IPS-18c (cell line): ENCODE data around the gene SUPT3H.

Experiments
- H3K4me3 ChIP-seq: 2 replicates; pipeline ENCODE4 v1.7.0; 2013; ENCODE audit warnings: low read depth, mild to moderate bottlenecking, low read length, moderate library complexity; ENCODE audit not compliant: insufficient read depth
- H3K9me3 ChIP-seq: one replicate; pipeline ENCODE4 v1.6.1; 2013; ENCODE audit warnings: mild to moderate bottlenecking, low read length, moderate library complexity; ENCODE audit not compliant: control insufficient read depth, insufficient read depth

The SUPT3H gene

DNA sequence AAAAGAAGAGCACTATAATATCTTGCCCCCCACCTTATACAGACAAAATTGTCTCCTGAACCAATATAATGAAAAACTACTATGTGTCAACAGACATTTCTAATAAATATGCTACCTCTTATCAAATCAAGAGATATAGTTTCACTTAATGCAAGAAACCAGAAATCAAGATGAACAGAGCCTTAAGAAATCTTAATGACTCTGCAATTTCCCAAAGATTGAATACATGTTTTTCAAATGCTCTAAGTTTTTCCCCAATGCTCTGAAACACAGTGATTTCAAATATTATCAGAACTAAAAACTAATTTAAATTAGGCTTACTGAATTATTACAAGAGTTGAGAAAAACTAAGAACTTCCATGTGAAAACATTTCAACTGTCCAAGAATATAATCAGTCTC, 13.3 kb downstream of the SUPT3H start:
- H3K9me3 ChIP-seq = no peaks in the 10 kb centered on the region
- no peak overlapping the region for H3K4me3 ChIP-seq

DNA sequence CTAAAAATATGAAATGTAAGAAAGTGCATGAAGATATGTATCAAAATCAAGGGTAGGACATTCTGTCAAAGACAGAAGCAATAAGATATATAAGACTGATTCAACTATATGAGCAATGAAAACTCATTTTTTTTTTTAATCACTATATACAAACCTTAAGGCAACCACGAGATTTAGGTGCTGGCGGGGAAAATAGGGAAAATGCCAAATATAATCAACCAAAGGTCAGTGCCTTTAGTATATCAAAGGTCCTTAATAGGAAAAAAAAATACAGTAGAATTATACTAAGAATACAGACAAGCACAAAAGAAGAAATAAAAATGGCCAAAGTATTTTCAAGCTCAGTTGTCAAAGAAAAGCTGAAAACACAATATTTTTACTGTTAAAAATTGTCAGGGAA, 24.1 kb downstream of the SUPT3H start:
- Histone ChIP-seq H3K4me3 (no peak overlapping the region), H3K9me3 (no peaks in the 10 kb centered on the region)

GRCh38 chr6:45351667-45352066, 26.1 kb downstream of the SUPT3H start:
- H3K4me3 ChIP-seq = no peak overlapping the region
- no peaks in the 10 kb centered on the region for H3K9me3 ChIP-seq

DNA sequence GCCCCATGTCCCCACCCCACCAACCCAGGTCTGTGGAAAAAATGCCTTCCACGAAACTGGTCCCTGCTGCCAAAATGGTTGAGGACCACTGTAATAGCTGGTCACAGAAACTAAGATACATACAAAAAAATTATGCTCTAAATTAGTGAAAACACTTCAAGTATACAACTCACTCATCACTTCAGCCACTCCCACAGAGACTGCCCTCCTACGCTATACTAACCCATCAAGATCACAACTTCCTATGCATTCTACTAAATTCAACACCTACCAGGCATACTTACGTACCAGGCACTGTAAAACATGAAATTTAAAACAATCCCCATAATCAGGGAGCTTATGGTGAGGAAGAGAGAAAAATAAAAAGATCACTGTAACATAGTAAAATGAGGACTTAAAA, 26.7 kb downstream of the SUPT3H start:
- Histone ChIP-seq H3K4me3 (no peak overlapping the region), H3K9me3 (no peaks in the 10 kb centered on the region)

GRCh38 chr6:45350186-45350710, 27.5 kb downstream of the SUPT3H start:
- Histone ChIP-seq H3K4me3 (no peak overlapping the region), H3K9me3 (no peaks in the 10 kb centered on the region)

DNA sequence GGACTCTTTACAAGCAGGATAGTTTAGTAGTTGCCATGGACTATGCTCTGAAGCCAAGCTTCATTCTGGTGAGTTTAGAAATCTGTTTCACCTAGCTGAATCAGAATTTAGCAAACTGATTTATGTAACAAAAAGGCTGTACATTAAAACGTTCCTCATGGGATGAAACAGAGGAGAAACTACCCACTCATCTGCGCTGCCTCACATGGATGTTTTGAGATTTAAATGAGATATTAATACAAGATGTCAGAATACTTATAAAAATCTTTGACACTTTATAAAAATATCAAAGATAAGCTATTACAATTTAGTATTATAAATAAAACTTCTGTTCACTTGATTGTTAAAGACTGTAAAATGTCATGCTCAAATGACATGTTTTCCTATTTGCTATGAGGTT, 32.8 kb downstream of the SUPT3H start:
- Histone ChIP-seq H3K9me3 (no peaks in the 10 kb centered on the region), H3K4me3 (no peak overlapping the region)

DNA sequence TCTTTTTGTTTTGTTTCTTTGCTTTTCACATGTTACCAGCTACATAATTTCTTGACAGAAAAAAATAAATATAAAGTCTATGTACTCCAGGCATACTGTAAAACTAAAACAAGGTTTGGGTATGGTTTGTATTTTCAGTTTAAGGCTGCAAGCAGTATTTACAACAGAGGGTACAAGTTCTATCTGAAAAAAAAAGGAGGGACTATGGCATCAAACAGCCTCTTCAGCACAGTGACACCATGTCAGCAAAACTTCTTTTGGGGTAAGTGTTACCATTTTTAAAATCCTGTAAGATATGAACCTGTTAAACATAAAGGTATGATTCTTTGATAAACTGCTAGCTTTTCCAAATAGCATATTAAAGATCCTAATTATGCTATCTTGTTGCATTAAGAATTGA, 49.2 kb downstream of the SUPT3H start:
- H3K9me3 ChIP-seq = no peaks in the 10 kb centered on the region
- no peak overlapping the region for H3K4me3 ChIP-seq

DNA sequence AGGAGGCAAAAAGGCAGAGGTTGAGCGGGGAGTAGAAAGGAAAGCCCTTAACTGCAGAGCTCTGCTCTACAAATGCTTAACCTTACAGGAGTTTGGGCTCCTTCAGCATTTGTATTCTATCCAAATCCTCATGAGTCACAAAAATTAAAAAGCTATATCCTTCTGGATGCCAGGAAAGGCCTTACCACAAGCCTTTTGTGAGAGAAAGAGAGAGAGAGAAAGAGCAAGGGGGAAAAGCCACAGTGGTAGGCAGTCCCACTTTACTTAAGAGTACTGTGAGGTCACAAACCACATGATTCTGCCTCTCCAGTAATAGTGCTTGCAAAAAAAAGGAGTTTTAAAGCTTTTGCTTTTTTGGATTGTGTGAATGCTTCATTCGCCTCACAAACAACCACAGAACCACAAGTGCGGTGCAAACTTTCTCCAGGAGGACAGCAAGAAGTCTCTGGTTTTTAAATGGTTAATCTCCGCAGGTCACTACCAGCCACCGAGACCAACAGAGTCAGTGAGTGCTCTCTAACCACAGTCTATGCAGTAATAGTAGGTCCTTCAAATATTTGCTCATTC, 49.7 kb downstream of the SUPT3H start, which contains the start of gene RUNX2:
TSS of gene RUNX2 (plus strand) at position 375 of the 567 bp plus-strand sequence. CDS start 397 bp downstream, outside the sequence.
- H3K9me3 ChIP-seq = no peaks in the 10 kb centered on the region
- H3K4me3 ChIP-seq = no peak within 1 kb of the TSS

DNA sequence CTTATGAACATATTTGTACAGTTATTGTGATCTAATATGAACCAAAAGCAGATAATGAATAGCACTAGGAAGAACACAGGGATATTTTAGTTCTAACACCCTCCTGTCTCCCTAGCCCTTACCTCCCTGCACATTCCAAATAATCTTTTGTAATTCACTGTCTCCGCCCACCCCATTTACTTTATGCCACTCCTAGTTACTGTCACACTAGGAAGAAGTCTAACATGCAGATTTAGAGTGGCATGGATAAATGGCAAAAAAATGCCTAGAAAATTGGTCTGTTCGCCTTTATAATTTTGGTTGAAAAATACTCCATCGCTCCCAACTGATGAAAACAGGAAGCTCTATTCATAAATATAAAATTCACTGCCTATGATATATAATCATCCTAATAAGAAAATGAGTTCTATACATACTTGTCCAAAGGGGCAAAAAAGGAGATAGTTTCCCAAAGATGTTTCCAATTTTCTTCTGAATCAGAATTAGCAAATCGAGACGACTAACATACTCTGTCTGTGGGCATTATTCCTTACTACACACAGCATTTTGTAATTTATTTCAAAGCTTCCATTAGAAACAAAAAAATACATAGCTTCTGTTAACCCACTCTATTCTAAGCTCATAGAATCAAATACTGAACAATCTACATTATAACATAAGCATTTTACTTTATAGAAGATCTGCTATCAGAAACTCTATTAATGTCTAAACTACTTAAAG, 50.9 kb downstream of the SUPT3H start:
- no peak overlapping the region for H3K4me3 ChIP-seq
- no peaks in the 10 kb centered on the region for H3K9me3 ChIP-seq

- Histone ChIP-seq H3K9me3 (no peaks in the 10 kb centered on the region), H3K4me3 (no peak overlapping the region)
These were observed 54.0 kb downstream of the SUPT3H start for GRCh38 chr6:45323656-45324224.

- Histone ChIP-seq H3K4me3 (no peak overlapping the region), H3K9me3 (no peaks in the 10 kb centered on the region)
These were observed 57.4 kb downstream of the SUPT3H start for GRCh38 chr6:45320349-45320748.

GRCh38 chr6:45314146-45314545, 63.6 kb downstream of the SUPT3H start:
- no peak overlapping the region for H3K4me3 ChIP-seq
- peaks cover 4% of the 10 kb centered on the region for H3K9me3 ChIP-seq

DNA sequence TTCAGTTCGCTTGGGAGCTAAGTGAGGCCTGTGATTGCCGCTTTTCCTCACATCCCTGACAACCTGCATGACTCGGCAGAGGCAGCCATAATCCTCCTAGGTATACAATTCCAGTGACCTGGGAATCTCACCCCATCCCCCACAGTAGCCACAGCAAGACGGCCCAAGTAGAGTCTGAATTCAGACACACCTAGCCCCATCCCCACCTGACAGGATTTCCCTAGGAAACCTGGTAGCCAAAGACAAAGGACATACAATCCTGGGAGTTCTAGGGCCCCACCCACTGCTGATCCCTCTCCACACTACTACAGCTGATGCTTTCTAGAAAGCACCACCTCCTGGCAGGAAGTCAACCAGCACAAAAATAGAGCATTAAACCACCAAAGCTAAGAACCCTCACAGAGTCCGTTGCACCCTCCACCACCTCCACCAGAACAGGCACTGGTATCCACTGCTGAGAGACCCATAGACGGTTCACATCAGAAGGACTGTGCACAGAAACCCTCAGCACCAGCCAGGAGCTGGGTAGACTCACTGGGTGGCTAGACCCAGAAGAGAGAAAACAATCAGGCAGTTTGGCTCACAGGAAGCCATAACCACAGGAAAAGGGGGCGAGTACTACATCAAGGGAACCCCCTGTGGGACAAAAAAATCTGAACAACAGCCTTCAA, 67.5 kb downstream of the SUPT3H start:
- H3K9me3 ChIP-seq = peaks cover 6% of the 10 kb centered on the region

DNA sequence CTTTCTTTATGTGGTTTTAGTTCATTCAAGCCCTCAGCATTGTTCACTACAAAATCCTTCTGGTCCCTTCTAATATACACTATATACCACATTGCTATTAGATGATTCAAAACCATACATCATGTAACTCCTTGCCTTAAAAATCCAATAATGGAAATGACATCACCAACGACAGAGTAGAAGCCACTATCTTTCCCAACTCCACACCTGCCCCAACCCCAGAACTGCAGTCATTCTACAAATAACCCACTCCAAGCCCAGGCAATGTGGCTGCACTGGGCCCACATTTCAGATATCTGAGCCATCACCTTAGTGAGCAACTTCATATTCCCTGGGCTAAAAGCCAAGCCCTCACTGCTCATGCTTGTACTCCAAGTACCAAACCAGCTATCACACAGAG, 72.2 kb downstream of the SUPT3H start:
- peaks cover 6% of the 10 kb centered on the region for H3K9me3 ChIP-seq
- no peak overlapping the region for H3K4me3 ChIP-seq

More for the DNA sequence above, 67.5 kb downstream of the SUPT3H start:
- H3K4me3 ChIP-seq = no peak overlapping the region

DNA sequence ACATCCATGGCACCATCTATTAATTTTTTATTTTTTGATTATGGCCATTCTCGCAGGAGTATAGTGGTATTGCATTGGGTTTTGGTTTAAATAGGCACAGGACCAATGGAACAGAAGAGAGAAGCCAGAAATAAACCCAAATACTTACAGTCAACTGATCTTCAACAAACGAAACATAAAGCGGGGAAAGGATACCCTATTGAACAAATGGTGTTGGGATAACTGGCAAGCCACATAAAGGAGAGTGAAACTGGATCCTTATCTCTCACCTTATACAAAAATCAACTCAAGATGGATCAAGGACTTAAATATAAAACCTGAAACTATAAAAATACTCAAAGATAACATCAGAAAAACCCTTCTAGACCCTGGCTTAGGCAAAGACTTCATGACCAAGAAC, 74.9 kb downstream of the SUPT3H start:
- H3K9me3 ChIP-seq = peaks cover 2% of the 10 kb centered on the region
- H3K4me3 ChIP-seq = no peak overlapping the region

DNA sequence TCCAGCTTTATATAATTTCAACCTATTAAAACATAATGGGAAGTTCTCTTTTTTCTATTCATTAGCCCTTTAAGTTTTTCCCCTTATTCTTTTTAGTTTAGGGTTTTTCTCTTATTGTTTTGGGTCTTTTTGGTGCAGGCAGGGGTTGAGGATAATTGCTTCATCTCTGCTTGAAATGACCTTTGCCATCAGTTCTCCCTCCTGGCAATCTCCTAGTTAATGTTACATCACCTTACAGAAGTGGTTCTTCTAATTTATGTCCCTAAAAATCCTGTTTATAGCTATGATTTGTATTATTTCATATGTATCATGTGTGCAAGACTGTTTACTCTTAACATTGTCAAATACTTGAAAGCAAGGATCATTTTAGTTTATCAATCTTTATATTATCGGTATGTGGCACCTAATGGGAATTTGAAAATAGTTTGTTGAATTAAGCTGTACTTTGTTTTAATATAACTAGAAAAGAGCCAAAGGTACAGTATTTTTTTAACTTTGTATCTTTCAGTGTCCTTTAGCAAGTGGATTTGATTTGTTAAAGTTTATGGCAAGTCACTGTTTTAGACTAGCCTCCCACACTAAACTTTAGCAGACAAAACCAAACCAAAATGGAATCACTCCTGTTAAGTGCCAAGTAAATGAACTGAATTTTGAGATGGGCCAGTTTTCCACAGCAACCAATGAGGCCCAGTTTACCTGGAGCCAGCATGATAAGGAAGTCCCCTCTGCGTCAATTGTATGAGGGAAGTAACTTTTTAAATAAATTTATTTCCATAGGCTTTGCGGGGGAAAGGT, 76.2 kb downstream of the SUPT3H start:
- Histone ChIP-seq H3K9me3 (no peaks in the 10 kb centered on the region), H3K4me3 (no peak overlapping the region)

DNA sequence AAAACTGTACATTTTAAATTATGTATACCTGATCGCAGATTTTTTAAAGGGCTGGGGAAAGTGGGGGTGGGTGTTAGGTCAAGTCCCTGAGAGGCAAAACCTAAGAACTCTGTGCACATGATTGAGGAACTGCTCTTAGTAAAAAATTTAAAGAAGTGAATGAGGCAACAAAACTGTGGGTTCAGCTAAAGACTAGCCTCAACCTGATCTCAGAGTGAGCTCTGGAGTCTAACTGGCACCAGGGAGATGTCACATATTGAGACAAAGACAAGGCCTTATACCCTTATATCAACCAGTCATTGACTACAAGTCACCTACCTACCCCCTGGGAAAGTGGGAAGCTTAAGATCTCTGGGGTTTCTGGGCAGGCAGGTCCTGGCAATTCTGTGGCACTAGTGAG, 77.0 kb downstream of the SUPT3H start:
- no peaks in the 10 kb centered on the region for H3K9me3 ChIP-seq
- H3K4me3 ChIP-seq = no peak overlapping the region
